ENCODE results near the gene PPFIBP2.

The PPFIBP2 gene

GRCh38 chr11:7605186-7605943 lies 91.6 kb downstream of the PPFIBP2 start:
- peak; percentile 62 for DNase-seq

- no peak for DNase-seq
Observed at GRCh38 chr11:7606496-7606895, 92.7 kb downstream of the PPFIBP2 start.

GRCh38 chr11:7609015-7609414 lies 95.2 kb downstream of the PPFIBP2 start:
- DNase-seq: no peak

- DNase-seq: no peak
Observed at GRCh38 chr11:7609521-7609920, 95.7 kb downstream of the PPFIBP2 start.

- no peak for DNase-seq
Observed at GRCh38 chr11:7610393-7610792, 96.6 kb downstream of the PPFIBP2 start.

GRCh38 chr11:7611411-7611810 lies 97.6 kb downstream of the PPFIBP2 start:
- no peak for DNase-seq

- no peak for DNase-seq
Observed at GRCh38 chr11:7612056-7612660, 98.4 kb downstream of the PPFIBP2 start.

GRCh38 chr11:7612661-7613393 lies 99.0 kb downstream of the PPFIBP2 start:
- DNase-seq: no peak

- no peak for DNase-seq
Observed at GRCh38 chr11:7613394-7613720, 99.6 kb downstream of the PPFIBP2 start.

- no peak for DNase-seq
Observed at GRCh38 chr11:7614656-7615055, 100.9 kb downstream of the PPFIBP2 start.

- DNase-seq: no peak
Observed at GRCh38 chr11:7617032-7617431, 103.2 kb downstream of the PPFIBP2 start.

- no peak for DNase-seq
Observed at GRCh38 chr11:7619322-7619721, 105.5 kb downstream of the PPFIBP2 start.

- no peak for DNase-seq
Observed at GRCh38 chr11:7621090-7621489, 107.3 kb downstream of the PPFIBP2 start.

GRCh38 chr11:7621554-7621953 lies 107.8 kb downstream of the PPFIBP2 start:
- DNase-seq: no peak

GRCh38 chr11:7622721-7623120 lies 108.9 kb downstream of the PPFIBP2 start:
- no peak for DNase-seq

GRCh38 chr11:7628660-7629059 lies 114.9 kb downstream of the PPFIBP2 start:
- no peak for DNase-seq

- DNase-seq: no peak
Observed at GRCh38 chr11:7630002-7630401, 116.2 kb downstream of the PPFIBP2 start.

GRCh38 chr11:7632211-7632610 lies 118.4 kb downstream of the PPFIBP2 start:
- no peak for DNase-seq

- DNase-seq: no peak
Observed at GRCh38 chr11:7635137-7635536, 121.3 kb downstream of the PPFIBP2 start.

GRCh38 chr11:7635708-7636107 lies 121.9 kb downstream of the PPFIBP2 start:
- DNase-seq: no peak

- DNase-seq: no peak
Observed at GRCh38 chr11:7636350-7636749, 122.6 kb downstream of the PPFIBP2 start.

- DNase-seq: peak; percentile 85
Observed at GRCh38 chr11:7637447-7638157, 123.8 kb downstream of the PPFIBP2 start.

All from fibroblast of upper back skin (primary cell).